AG09319 (cell line): ENCODE measurements around the gene RPS28.

Experiments used
- DNase-seq: peaks from one replicate; pipeline ENCODE4 v3.0.0-alpha.2; 2010; ENCODE audit warnings: low read depth; ENCODE audit errors: extremely low read depth
- CTCF ChIP-seq: IDR thresholded peaks from 2 replicates; pipeline ENCODE4 v1.5.1; 2011; ENCODE audit warnings: low read depth, mild to moderate bottlenecking, inconsistent platforms, low read length, moderate library complexity

The RPS28 gene

DNA sequence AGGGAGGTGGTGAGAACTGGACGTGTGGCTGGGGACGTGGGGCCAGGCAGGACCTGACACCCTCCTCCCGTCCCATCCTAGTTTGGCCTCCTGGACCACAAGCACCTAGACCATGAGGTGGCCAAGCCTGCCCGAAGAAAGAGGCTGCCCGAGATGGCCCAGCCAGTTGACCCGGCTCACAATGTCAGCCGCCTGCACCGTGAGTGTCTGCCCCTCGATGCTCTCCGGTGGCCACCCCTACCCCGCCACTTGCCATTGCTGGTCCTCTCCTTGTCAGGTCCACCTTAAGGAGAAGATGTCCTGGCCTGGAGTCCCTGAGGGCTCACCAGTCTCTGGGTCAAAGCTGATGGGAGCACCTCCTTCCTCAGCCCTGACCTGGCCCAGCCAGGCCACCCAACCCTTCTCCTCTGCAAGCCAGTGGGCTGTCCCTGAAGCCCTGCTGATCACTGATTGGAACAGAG, 44.9 kb downstream of the RPS28 start:
- no peak for TF ChIP-seq CTCF

DNA sequence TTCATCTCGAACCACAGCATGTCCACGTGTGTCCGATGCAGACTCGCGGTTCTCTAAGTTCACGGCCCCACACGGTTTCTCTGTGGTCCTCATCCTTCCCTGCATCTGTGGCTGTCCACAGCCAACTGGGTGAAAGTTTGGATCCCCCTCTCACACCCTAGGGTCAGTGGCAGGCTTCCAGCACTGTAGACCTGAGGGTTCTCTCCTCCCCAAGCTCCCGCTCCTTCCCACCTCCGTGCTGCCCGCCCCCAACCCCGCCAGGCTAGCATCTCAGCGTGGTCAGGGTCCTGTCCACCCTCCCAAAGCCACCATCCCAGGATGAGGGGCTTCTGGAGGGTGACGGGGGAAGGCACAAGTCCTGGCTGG, 45.6 kb downstream of the RPS28 start:
- TF ChIP-seq CTCF = no peak
- DNase-seq = no peak

More for the DNA sequence above, 44.9 kb downstream of the RPS28 start:
- DNase-seq = no peak

DNA sequence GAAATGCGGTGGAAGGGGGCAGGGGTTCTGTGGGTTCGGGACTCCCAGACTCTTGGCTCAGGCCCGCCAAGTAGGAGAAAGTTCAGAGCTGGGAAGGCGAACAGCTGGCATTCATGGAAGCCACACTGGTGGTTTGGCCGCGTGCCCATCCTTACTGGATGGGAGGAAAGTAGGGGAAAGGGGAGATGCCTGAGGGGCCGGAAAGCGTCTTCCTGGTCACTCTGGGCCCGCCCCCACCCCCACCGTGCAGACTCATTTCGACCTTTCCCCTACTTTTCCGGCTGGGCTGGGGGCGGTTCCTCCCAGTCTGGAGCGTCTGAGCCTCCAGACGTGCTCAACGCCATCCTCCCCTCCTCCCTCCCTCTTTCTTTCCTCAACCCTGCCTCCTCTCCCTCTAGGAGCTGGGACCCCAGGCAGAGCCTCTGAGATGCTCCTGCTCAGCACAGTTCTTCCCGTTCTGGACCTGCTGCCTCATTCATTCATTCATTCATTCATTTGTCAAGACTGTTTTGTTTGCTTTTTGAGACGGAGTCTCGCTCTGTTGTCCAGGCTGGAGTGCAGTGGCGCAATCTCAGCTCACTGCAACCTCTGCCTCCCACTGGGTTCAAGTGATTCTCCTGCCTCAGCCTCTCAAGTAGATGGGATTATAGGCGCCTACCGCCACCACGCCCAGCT, 46.2 kb downstream of the RPS28 start:
- peak; percentile 96 for DNase-seq
- no peak for TF ChIP-seq CTCF

DNA sequence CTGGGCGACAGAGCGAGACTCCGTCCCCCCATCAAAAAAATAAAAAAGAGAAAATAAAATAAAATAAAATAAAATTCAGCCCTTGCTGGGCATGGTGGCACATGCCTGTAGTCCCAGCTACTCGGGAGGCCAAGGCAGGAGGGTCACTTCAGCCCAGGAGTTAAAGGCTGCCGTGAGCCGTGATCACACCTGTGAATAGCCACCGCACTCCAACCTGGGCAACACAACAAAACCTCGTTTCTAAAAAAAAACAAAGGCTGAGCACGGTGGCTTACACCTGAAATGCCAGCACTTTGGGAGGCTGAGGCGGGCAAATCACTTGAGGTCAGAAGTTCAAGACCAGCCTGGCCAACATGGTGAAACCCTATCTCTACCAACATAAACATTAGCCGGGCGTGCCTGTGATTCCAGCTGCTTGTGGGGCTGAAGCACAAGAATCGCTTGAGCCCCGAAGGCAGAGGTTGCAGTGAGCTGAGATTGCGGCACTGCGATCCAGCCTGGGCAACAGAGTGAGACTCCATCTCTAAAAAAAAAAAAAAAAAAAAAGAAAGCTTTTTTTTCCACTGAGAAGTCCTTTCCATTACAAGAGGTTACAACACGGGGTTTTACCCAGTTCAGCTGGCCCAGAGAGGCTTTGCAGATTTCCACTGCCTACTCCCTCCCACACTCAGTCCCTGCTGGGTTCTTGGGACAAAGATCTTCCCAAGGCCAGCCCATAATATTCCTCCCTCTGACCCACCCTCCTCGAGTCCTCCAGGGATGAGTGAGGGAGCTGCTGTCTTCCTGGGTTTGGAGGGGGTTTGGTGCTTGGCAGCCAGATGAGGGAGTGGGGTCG, 49.1 kb downstream of the RPS28 start:
- no peak for TF ChIP-seq CTCF
- no peak for DNase-seq

GRCh38 chr19:8371011-8371804, 49.9 kb downstream of the RPS28 start:
- no peak for TF ChIP-seq CTCF
- no peak for DNase-seq
